Hepatocyte (in vitro differentiated cells): ENCODE measurements around the gene TNNT2. TPM values are rescaled to one million over a fixed set of nuclear protein-coding genes. Genes with fewer than 3 reads are reported as not detected.

Experiments
- DNase-seq: peaks from one replicate; pipeline ENCODE4 v3.0.0-alpha.2; 2016; ENCODE audit warnings: low spot score
- H2AFZ ChIP-seq: fragments of 200-600 bp; sonication (generic); 2 replicates; pipeline ENCODE4 v1.6.0; 2016; ENCODE audit warnings: antibody characterized with exemption, mild to moderate bottlenecking
- H3K27ac ChIP-seq: fragments of 200-600 bp; sonication (generic); 2 replicates; pipeline ENCODE4 v1.5.1; 2016; ENCODE audit warnings: mild to moderate bottlenecking
- H3K27me3 ChIP-seq: fragments of 200-600 bp; sonication (generic); 2 replicates; pipeline ENCODE4 v1.6.1; 2016
- H3K36me3 ChIP-seq: fragments of 200-600 bp; sonication (generic); replicated peaks from 2 replicates; pipeline ENCODE4 v1.5.1; 2016; ENCODE audit warnings: low read depth; ENCODE audit not compliant: insufficient read depth
- H3K4me1 ChIP-seq: fragments of 200-600 bp; sonication (generic); 2 replicates; pipeline ENCODE4 v1.5.1; 2016; ENCODE audit warnings: mild to moderate bottlenecking, moderate library complexity; ENCODE audit not compliant: insufficient read depth
- H3K4me2 ChIP-seq: fragments of 200-600 bp; sonication (generic); 2 replicates; pipeline ENCODE4 v1.6.0; 2016
- H3K4me3 ChIP-seq: fragments of 200-600 bp; sonication (generic); 2 replicates; pipeline ENCODE4 v1.5.1; 2016; ENCODE audit warnings: mild to moderate bottlenecking
- H3K79me2 ChIP-seq: fragments of 200-600 bp; sonication (generic); 2 replicates; pipeline ENCODE4 v1.6.0; 2017; ENCODE audit warnings: mild to moderate bottlenecking
- H3K9me2 ChIP-seq: fragments of 200-600 bp; sonication (generic); replicated peaks from 2 replicates; pipeline ENCODE4 v1.6.0; 2017; ENCODE audit warnings: mild to moderate bottlenecking; ENCODE audit not compliant: insufficient read depth
- H3K9me3 ChIP-seq: fragments of 200-600 bp; sonication (generic); 2 replicates; pipeline ENCODE4 v1.5.1; 2016; ENCODE audit warnings: low read depth, mild to moderate bottlenecking
- H4K20me1 ChIP-seq: fragments of 200-600 bp; sonication (generic); 2 replicates; pipeline ENCODE4 v1.6.0; 2016; ENCODE audit warnings: mild to moderate bottlenecking; ENCODE audit not compliant: insufficient read depth, poor library complexity, severe bottlenecking
- CTCF ChIP-seq: fragments of 200-600 bp; sonication (generic); IDR thresholded peaks from 2 replicates; pipeline ENCODE4 v1.5.1; 2016; ENCODE audit warnings: antibody characterized with exemption, mild to moderate bottlenecking; ENCODE audit not compliant: poor library complexity
- EZH2 ChIP-seq: fragments of 200-600 bp; sonication (generic); IDR thresholded peaks from 2 replicates; pipeline ENCODE4 v1.6.1; 2016; ENCODE audit warnings: antibody characterized with exemption, mild to moderate bottlenecking, borderline replicate concordance
- EZH2phosphoT487 ChIP-seq: fragments of 200-600 bp; sonication (generic); IDR thresholded peaks from one replicate; pipeline ENCODE4 v1.6.1; 2018; ENCODE audit warnings: antibody characterized with exemption, mild to moderate bottlenecking, low read depth, moderate library complexity; ENCODE audit not compliant: unreplicated experiment, severe bottlenecking
- WGBS: methylation state at CpG from one replicate; pipeline ENCODE4 v1.1.6; 2016; ENCODE audit warnings: low lambda C conversion rate; ENCODE audit errors: missing lambda C conversion rate; 5-methylcytosine and 5-hydroxymethylcytosine counted together
- polyA plus RNA-seq: library from polyadenylated mRNA; unstranded; fragments of >200 nt; fragmentation: Nextera tagmentation; extraction: Ambion mirVana; gene quantifications from 2 replicates; pipeline ENCODE4 v1.2.1, GENCODE V29; 2016
- total RNA-seq: library from RNA; depleted of rRNA; stranded (reverse); fragments of >200 nt; gene quantifications from 2 replicates; pipeline ENCODE4 v1.2.3, GENCODE V29; 2014

Gene TNNT2
- total and polyA plus RNA-seq, 2 experiments from 2014 or later = 25.9 to 33.5 TPM

GRCh38 chr1:201325678-201326060, 51.8 kb downstream of the TNNT2 start:
- Histone ChIP-seq H3K9me3 (no peaks in the 10 kb centered on the region), H3K9me2 (no peaks in the 10 kb centered on the region), H3K36me3 (no peaks in the 10 kb centered on the region), H3K79me2 (no peaks in the 10 kb centered on the region), H3K27me3 (no peaks in the 10 kb centered on the region), H3K27ac (no peak overlapping the region), H4K20me1 (no peaks in the 10 kb centered on the region), H3K4me2 (no peak overlapping the region), H3K4me1 (peaks cover 15% of the 10 kb centered on the region), H2AFZ (no peak overlapping the region), H3K4me3 (no peak overlapping the region)
- TF ChIP-seq EZH2 = no peak
- no peak for TF ChIP-seq CTCF
- TF ChIP-seq EZH2phosphoT487 = no peak
- 92% methylated on average over 8 of the region's 8 CpGs for WGBS
- no peak for DNase-seq

GRCh38 chr1:201324821-201325677, 52.4 kb downstream of the TNNT2 start:
- WGBS = 82% methylated on average over 16 of the region's 16 CpGs
- Histone ChIP-seq H3K4me2 (no peak overlapping the region), H3K79me2 (no peaks in the 10 kb centered on the region), H3K9me2 (no peaks in the 10 kb centered on the region), H3K4me3 (no peak overlapping the region), H3K9me3 (no peaks in the 10 kb centered on the region), H3K4me1 (peaks cover 9% of the 10 kb centered on the region), H3K36me3 (no peaks in the 10 kb centered on the region), H3K27me3 (no peaks in the 10 kb centered on the region), H2AFZ (no peak overlapping the region), H4K20me1 (no peaks in the 10 kb centered on the region), H3K27ac (no peak overlapping the region)
- no peak for DNase-seq
- TF ChIP-seq EZH2 (no peak), EZH2phosphoT487 (no peak), CTCF (no peak)

- Histone ChIP-seq H3K27ac (no peak overlapping the region), H3K36me3 (no peaks in the 10 kb centered on the region), H2AFZ (no peak overlapping the region), H3K27me3 (no peaks in the 10 kb centered on the region), H3K79me2 (no peaks in the 10 kb centered on the region), H3K4me1 (peaks cover 2% of the 10 kb centered on the region), H4K20me1 (no peaks in the 10 kb centered on the region), H3K4me2 (no peak overlapping the region), H3K9me3 (no peaks in the 10 kb centered on the region), H3K9me2 (no peaks in the 10 kb centered on the region), H3K4me3 (no peak overlapping the region)
- DNase-seq = no peak
- no peak for TF ChIP-seq EZH2
- WGBS = 97% methylated on average over 4 of the region's 4 CpGs
Measured at GRCh38 chr1:201324306-201324705, 53.2 kb downstream of the TNNT2 start.

GRCh38 chr1:201322653-201323510, 54.6 kb downstream of the TNNT2 start:
- no peak overlapping the region for H3K27ac ChIP-seq
- no peak overlapping the region for H2AFZ ChIP-seq
- WGBS = 91% methylated on average over 12 of the region's 12 CpGs
- H3K9me3 ChIP-seq = no peaks in the 10 kb centered on the region
- no peaks in the 10 kb centered on the region for H4K20me1 ChIP-seq
- DNase-seq = no peak
- no peaks in the 10 kb centered on the region for H3K9me2 ChIP-seq
- no peaks in the 10 kb centered on the region for H3K27me3 ChIP-seq
- H3K79me2 ChIP-seq = no peaks in the 10 kb centered on the region
- H3K4me1 ChIP-seq = no peaks in the 10 kb centered on the region
- no peak overlapping the region for H3K4me2 ChIP-seq
- no peak overlapping the region for H3K4me3 ChIP-seq
- no peaks in the 10 kb centered on the region for H3K36me3 ChIP-seq
- TF ChIP-seq CTCF (no peak), EZH2phosphoT487 (no peak), EZH2 (no peak)
